GM12878 (cell line): ENCODE data around the gene MYO15B. TPM values are rescaled to one million over a fixed set of nuclear protein-coding genes. Genes with fewer than 3 reads are reported as not detected.

ENCODE experiments used
- ATAC-seq: fragments of 200-7000 bp; cut with Tn5 transposase; 3 replicates; pipeline ENCODE4 v1.9.1; 2020; ENCODE audit warnings: mild to moderate bottlenecking, moderate library complexity
- BruUV-seq: library from RNA; stranded (reverse); fragments of 400-500 nt; replicated peaks from 2 replicates; lab custom pipeline; 2021; lab: Mats Ljungman, UMichigan
- CTCF ChIA-PET: fragments of 300-600 bp; sonication (Branson Sonifier 250); formaldehyde crosslinking; extraction: SDS; loops from one replicate; lab custom pipeline; 2021; ENCODE audit warnings: inconsistent platforms; lab: Yijun Ruan, JAX
- POLR2A ChIA-PET: fragments of 350-600 bp; formaldehyde crosslinking; extraction: SDS; loops from one replicate; lab custom pipeline; 2021; ENCODE audit warnings: inconsistent platforms; lab: Charles Lee
- RAD21 ChIA-PET: fragments of 300-600 bp; sonication (Branson Sonifier 250); formaldehyde crosslinking; loops from one replicate; lab custom pipeline; 2023; ENCODE audit warnings: antibody characterized with exemption; ENCODE audit not compliant: unreplicated experiment; lab: Charles Lee
- SMC1A ChIA-PET: fragments of 300-600 bp; sonication (Branson Sonifier 250); formaldehyde crosslinking; loops from one replicate; lab custom pipeline; 2023; ENCODE audit not compliant: unreplicated experiment, uncharacterized antibody; lab: Charles Lee
- DNase-seq: peaks from one replicate; pipeline ENCODE4 v3.0.0-alpha.2; 2011; ENCODE audit warnings: low read depth, low spot score
- FAIRE-seq: peaks from 3 replicates; lab custom pipeline; 2011; peaks lifted over from hg19 to GRCh38; lab: Jason Lieb, UNC
- H2AFZ ChIP-seq: 2 replicates; pipeline ENCODE4 v1.6.0; 2011; ENCODE audit warnings: low read depth, low read length, control low read depth; ENCODE audit not compliant: control insufficient read depth
- H3K27ac ChIP-seq: 2 replicates; pipeline ENCODE4 v1.5.1; 2011; ENCODE audit warnings: control low read depth; ENCODE audit not compliant: control insufficient read depth, insufficient read depth
- H3K27me3 ChIP-seq, 2 experiments: replicated peaks in 1 of 2; 2 replicates each; pipeline versions ENCODE4 v1.6.0 to v1.6.1; 2011; ENCODE audit warnings: low read length in 1 of 2; ENCODE audit not compliant: control insufficient read depth in 2 of 2, insufficient read depth in 2 of 2
- H3K36me3 ChIP-seq, 2 experiments: 2 replicates each; pipeline ENCODE4 v1.5.1; 2011; ENCODE audit warnings: low read length in 1 of 2; ENCODE audit not compliant: control insufficient read depth in 2 of 2, insufficient read depth in 2 of 2
- H3K4me1 ChIP-seq: 2 replicates; pipeline ENCODE4 v1.6.1; 2011; ENCODE audit warnings: mild to moderate bottlenecking, low read length, moderate library complexity, mixed read lengths; ENCODE audit not compliant: control insufficient read depth, insufficient read depth
- H3K4me2 ChIP-seq: 2 replicates; pipeline ENCODE4 v1.6.0; 2011; ENCODE audit warnings: control low read depth; ENCODE audit not compliant: control insufficient read depth, insufficient read depth
- H3K4me3 ChIP-seq: fragments of 200-600 bp; sonication (generic); 2 replicates; pipeline ENCODE4 v1.5.1; 2016
- H3K79me2 ChIP-seq: 2 replicates; pipeline ENCODE4 v1.6.0; 2011; ENCODE audit warnings: low read length; ENCODE audit not compliant: control insufficient read depth, insufficient read depth
- H3K9ac ChIP-seq: 2 replicates; pipeline ENCODE4 v1.8.0; 2011; ENCODE audit warnings: low read length, control low read depth, mixed read lengths; ENCODE audit not compliant: control insufficient read depth, insufficient read depth
- H3K9me3 ChIP-seq: replicated peaks from 3 replicates; pipeline ENCODE4 v1.5.1; 2011; ENCODE audit warnings: mild to moderate bottlenecking, low read length; ENCODE audit not compliant: control insufficient read depth, insufficient read depth
- H4K20me1 ChIP-seq: 2 replicates; pipeline ENCODE4 v1.6.0; 2011; ENCODE audit not compliant: control insufficient read depth, insufficient read depth
- BCL11A ChIP-seq: IDR thresholded peaks from 2 replicates; pipeline ENCODE4 v1.6.1; 2011; ENCODE audit warnings: low read depth, low read length
- ETV6 ChIP-seq, 2 experiments: fragments of 450-650 bp in 1 of 2; IDR thresholded peaks in 1 of 2; conservative IDR thresholded peaks in 1 of 2; 2 replicates each; pipeline ENCODE4 v1.6.1; 2014; ENCODE audit warnings: antibody characterized with exemption in 1 of 2, borderline replicate concordance in 1 of 2, low read depth in 1 of 2, mild to moderate bottlenecking in 1 of 2, moderate library complexity in 1 of 2
- STAT1 ChIP-seq: fragments of 450-650 bp; conservative IDR thresholded peaks from 2 replicates; pipeline ENCODE4 v1.6.1; 2014; ENCODE audit warnings: antibody characterized with exemption, mild to moderate bottlenecking
- SUPT20H ChIP-seq: IDR thresholded peaks from 2 replicates; pipeline ENCODE4 v1.6.1; 2011; ENCODE audit warnings: low read depth, mild to moderate bottlenecking, low read length, moderate library complexity, borderline replicate concordance; ENCODE audit not compliant: control insufficient read depth
- ZSCAN29 ChIP-seq: fragments of 450-650 bp; IDR thresholded peaks from 2 replicates; pipeline ENCODE4 v1.6.1; 2017; ENCODE audit warnings: mild to moderate bottlenecking, moderate library complexity
- WGBS: methylation state at CpG from one replicate; pipeline ENCODE4 v1.1.6; 2016; ENCODE audit warnings: low lambda C conversion rate; ENCODE audit not compliant: insufficient replicate concordance, insufficient coverage; ENCODE audit errors: missing lambda C conversion rate; 5-methylcytosine and 5-hydroxymethylcytosine counted together
- in situ Hi-C: fragments of 300-500 bp; cut with MboI; formaldehyde crosslinking; loops from 9 replicates; pipeline ENCODE4 v1.14.3; 2018; ENCODE audit warnings: mixed read lengths
- intact Hi-C: fragments of 100-400 bp; cut with micrococcal nuclease; formaldehyde crosslinking; loops from one replicate; pipeline ENCODE4 v1.14.2; 2022; ENCODE audit not compliant: unreplicated experiment
- polyA plus RNA-seq, 11 experiments: library from polyadenylated mRNA; depleted of rRNA in 4 of 11; unstranded in 6 of 11; stranded (reverse) in 5 of 11; fragments of >200 nt; fragmentation: Nextera tagmentation in 4 of 11; fragmentation: Illumina TruSeq in 1 of 11; extraction: Ambion mirVana in 4 of 11; extraction: Trizol in 1 of 11; gene quantifications; 1 replicate in 1 of 11; 2 replicates in 10 of 11; pipeline versions ENCODE4 v1.2.1 to v1.2.3, GENCODE V29; 2011 to 2016; ENCODE audit warnings: inconsistent platforms in 2 of 11, missing spikeins in 2 of 11, low read depth in 1 of 11
- total RNA-seq, 4 experiments: library from RNA; depleted of rRNA in 3 of 4; stranded (reverse); fragments of >200 nt in 3 of 4; fragmentation: Illumina TruSeq in 1 of 4; extraction: Trizol in 1 of 4; gene quantifications; 2 replicates each; pipeline versions ENCODE4 v1.2.1 to v1.2.3, GENCODE V29; 2013 to 2021
- TF ChIP-seq, protein P1 (sequence below): IDR thresholded peaks from 2 replicates; pipeline ENCODE4 v1.6.1; 2012; ENCODE audit warnings: mild to moderate bottlenecking, low read depth, low read length

The MYO15B gene
- total and polyA plus RNA-seq, 10 of the 15 experiments (the other 5 are each of a cell fraction or from before 2014, with no cell fraction given), result 0.67 to 15.4 (median 2.3) TPM; not detected in 1

DNA sequence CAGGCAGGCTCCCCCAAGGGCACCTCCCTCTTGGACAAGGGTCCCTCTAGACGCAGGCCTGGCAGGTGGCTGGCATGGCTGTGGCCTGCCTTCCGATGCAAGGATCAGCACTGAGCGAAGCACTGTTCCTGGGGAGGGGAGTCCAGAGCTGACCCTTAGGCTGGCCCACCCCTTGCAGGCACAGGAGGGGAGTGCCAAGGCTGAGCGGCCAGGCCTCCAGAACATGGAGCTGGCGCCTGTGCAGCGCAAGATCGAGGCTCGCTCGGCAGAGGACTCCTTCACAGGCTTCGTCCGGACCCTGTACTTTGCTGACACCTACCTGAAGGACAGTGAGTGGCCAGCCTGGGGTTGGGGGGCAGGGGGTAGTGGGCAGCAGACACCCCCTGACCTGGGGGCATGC is 16.8 kb upstream of the MYO15B start:
- DNase-seq (no peak), ATAC-seq (no peak), FAIRE-seq (no peak)
- H3K27ac ChIP-seq, result peak overlapping the region; percentile 80
- no peaks in the 10 kb centered on the region for H3K36me3 ChIP-seq
- ChIA-PET SMC1A (interaction anchor here (1.1 to 1.3 kb wide), 3 partner anchors 43 to 177 kb away, joined by 3 to 4 read pairs (median 4); partner anchors contain the start of gene TSEN54), RAD21 (interaction anchor here (0.9 to 1.3 kb wide), 4 partner anchors 36 to 179 kb away, joined by 3 to 5 read pairs (median 4); partner anchors contain the start of genes TMEM94 and TSEN54), CTCF (interaction anchor here (1.0 to 1.5 kb wide), 4 partner anchors 12 to 63 kb away, joined by 3 to 5 read pairs (median 4); partner anchors contain the start of genes LLGL2 and SMIM5), POLR2A (interaction anchor here (0.5 to 1.1 kb wide), 3 partner anchors 11 to 333 kb away, joined by 3 to 6 read pairs (median 4); no protein-coding TSS in a partner anchor)
- TF ChIP-seq ETV6 (conservative IDR thresholded peaks at IDR 0.05 in 1 of 2, IDR thresholded peaks at IDR 0.05 in 1 of 2; ENCODE audit: borderline replicate concordance in 1 of 2, low read depth in 1 of 2), result no peak
- no peak for TF ChIP-seq SUPT20H
- TF ChIP-seq ZSCAN29, result no peak
- no peak for TF ChIP-seq BCL11A
- TF ChIP-seq STAT1, result no peak
- TF ChIP-seq, protein P1, sequence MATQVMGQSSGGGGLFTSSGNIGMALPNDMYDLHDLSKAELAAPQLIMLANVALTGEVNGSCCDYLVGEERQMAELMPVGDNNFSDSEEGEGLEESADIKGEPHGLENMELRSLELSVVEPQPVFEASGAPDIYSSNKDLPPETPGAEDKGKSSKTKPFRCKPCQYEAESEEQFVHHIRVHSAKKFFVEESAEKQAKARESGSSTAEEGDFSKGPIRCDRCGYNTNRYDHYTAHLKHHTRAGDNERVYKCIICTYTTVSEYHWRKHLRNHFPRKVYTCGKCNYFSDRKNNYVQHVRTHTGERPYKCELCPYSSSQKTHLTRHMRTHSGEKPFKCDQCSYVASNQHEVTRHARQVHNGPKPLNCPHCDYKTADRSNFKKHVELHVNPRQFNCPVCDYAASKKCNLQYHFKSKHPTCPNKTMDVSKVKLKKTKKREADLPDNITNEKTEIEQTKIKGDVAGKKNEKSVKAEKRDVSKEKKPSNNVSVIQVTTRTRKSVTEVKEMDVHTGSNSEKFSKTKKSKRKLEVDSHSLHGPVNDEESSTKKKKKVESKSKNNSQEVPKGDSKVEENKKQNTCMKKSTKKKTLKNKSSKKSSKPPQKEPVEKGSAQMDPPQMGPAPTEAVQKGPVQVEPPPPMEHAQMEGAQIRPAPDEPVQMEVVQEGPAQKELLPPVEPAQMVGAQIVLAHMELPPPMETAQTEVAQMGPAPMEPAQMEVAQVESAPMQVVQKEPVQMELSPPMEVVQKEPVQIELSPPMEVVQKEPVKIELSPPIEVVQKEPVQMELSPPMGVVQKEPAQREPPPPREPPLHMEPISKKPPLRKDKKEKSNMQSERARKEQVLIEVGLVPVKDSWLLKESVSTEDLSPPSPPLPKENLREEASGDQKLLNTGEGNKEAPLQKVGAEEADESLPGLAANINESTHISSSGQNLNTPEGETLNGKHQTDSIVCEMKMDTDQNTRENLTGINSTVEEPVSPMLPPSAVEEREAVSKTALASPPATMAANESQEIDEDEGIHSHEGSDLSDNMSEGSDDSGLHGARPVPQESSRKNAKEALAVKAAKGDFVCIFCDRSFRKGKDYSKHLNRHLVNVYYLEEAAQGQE, result no peak
- H3K9ac ChIP-seq, result peak overlapping the region; percentile 72; the same call in 1 of the 2 replicates
- H3K4me3 ChIP-seq, result no peak overlapping the region
- peak overlapping the region; percentile 81; the same call in 1 of the 2 replicates for H3K4me2 ChIP-seq
- no peaks in the 10 kb centered on the region for H3K79me2 ChIP-seq
- no peaks in the 10 kb centered on the region for H3K9me3 ChIP-seq
- intact Hi-C loops, result no loop called here
- in situ Hi-C loops, result no loop called here
- no peaks in the 10 kb centered on the region for H3K27me3 ChIP-seq
- H4K20me1 ChIP-seq, result no peaks in the 10 kb centered on the region
- peaks cover 21% of the 10 kb centered on the region for H3K4me1 ChIP-seq
- WGBS, result 97% methylated on average over 11 of the region's 11 CpGs
- no TSS peak for BruUV-seq
- peak overlapping the region; percentile 98; the same call in 1 of the 2 replicates for H2AFZ ChIP-seq
